Activated T-helper 2 cell treated with anti-CD3 and anti-CD28 coated beads, Interferon-gamma antibody, Interleukin-2, Interleukin-4, amounts not matched to agents 10 μg/mL and 5 μg/mL and 100 μg/mL, durations not matched to agents 14 hours and 24 hours and 36 hours (primary cell): Measurements from ENCODE around the gene PPP1R14D. TPM values are rescaled to one million over a fixed set of nuclear protein-coding genes. Genes with fewer than 3 reads are reported as not detected.

Source experiments
- DNase-seq: peaks from one replicate; pipeline ENCODE4 v3.0.0; 2021; ENCODE audit warnings: low spot score
- H3K27ac Mint-ChIP-seq: one replicate; pipeline ENCODE4 v1.8.0; 2021; ENCODE audit warnings: mixed read lengths
- H3K27me3 Mint-ChIP-seq: one replicate; pipeline ENCODE4 v1.8.0; 2021; ENCODE audit warnings: low read depth, mixed read lengths
- H3K36me3 Mint-ChIP-seq: one replicate; pipeline ENCODE4 v1.8.0; 2021; ENCODE audit warnings: low read depth, mixed read lengths
- H3K4me1 Mint-ChIP-seq: one replicate; pipeline ENCODE4 v1.8.0; 2021; ENCODE audit warnings: low read depth, mixed read lengths
- H3K4me3 Mint-ChIP-seq: one replicate; pipeline ENCODE4 v1.8.0; 2021; ENCODE audit warnings: low read depth, mild to moderate bottlenecking, moderate library complexity, mixed read lengths
- H3K9me3 Mint-ChIP-seq: one replicate; pipeline ENCODE4 v1.8.0; 2021; ENCODE audit warnings: mixed read lengths
- intact Hi-C: fragments of 100-400 bp; cut with micrococcal nuclease; formaldehyde crosslinking; loops from one replicate; pipeline ENCODE4 v1.15.1; 2023
- total RNA-seq: library from RNA; stranded (reverse); gene quantifications from 2 replicates; pipeline ENCODE4 v1.2.3, GENCODE V29; 2022

Gene PPP1R14D
- total RNA-seq, 1 donor from 2014 or later, result not detected

GRCh38 chr15:40845511-40846284, 17.2 kb upstream of the PPP1R14D start:
- peaks cover 22% of the 10 kb centered on the region for H3K27me3 Mint-ChIP-seq
- intact Hi-C loops, result no loop called here
- H3K9me3 Mint-ChIP-seq, result no peaks in the 10 kb centered on the region
- H3K36me3 Mint-ChIP-seq, result peaks cover 7% of the 10 kb centered on the region
- H3K27ac Mint-ChIP-seq, result no peak overlapping the region
- peaks cover 21% of the 10 kb centered on the region for H3K4me1 Mint-ChIP-seq
- no peak for DNase-seq
- peak overlapping the region; percentile 54 for H3K4me3 Mint-ChIP-seq

DNA sequence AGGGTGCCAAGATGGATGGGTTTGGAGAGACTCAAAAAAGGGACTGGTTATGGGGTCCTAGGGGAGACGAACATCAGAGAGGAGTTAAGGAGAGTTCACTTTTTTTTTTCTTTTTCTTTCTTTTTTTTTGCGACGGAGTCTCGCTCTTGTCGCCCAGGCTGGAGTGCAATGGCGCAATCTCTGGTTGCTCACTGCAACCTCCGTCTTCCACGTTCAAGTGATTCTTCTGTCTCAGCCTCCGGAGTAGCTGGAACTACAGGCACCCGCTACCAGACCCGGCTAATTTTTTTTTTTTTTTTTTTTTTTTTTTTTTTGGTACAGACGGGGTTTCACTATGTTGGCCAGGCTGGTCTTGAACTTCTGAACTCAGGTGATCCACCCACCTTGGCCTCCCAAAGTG, 16.5 kb upstream of the PPP1R14D start:
- Mint-ChIP-seq H3K9me3 (no peaks in the 10 kb centered on the region), H3K27ac (peak overlapping the region; percentile 24), H3K4me1 (peaks cover 21% of the 10 kb centered on the region), H3K27me3 (peaks cover 23% of the 10 kb centered on the region), H3K4me3 (peak overlapping the region; percentile 87), H3K36me3 (peaks cover 7% of the 10 kb centered on the region)
- no peak for DNase-seq
- intact Hi-C loops, result no loop called here

DNA sequence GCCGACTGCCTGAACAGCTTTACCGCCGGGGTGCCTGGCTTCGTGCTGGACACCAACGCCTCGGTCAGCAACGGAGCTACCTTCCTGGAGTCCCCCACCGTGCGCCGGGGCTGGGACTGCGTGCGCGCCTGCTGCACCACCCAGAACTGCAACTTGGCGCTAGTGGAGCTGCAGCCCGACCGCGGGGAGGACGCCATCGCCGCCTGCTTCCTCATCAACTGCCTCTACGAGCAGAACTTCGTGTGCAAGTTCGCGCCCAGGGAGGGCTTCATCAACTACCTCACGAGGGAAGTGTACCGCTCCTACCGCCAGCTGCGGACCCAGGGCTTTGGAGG, 16.2 kb upstream of the PPP1R14D start:
- intact Hi-C loops, result loop anchor here (1.0 kb wide), 1 partner anchor 37 kb away; the partner anchor contains the start of genes DNAJC17 and ZFYVE19
- Mint-ChIP-seq H3K36me3 (peaks cover 7% of the 10 kb centered on the region), H3K9me3 (no peaks in the 10 kb centered on the region), H3K4me3 (peak overlapping the region; percentile 87), H3K4me1 (peaks cover 21% of the 10 kb centered on the region), H3K27me3 (peaks cover 24% of the 10 kb centered on the region), H3K27ac (peak overlapping the region; percentile 24)
- peak; percentile 20 for DNase-seq

GRCh38 chr15:40843885-40844695, 15.6 kb upstream of the PPP1R14D start, which contains the start of gene SPINT1:
SPINT1 (plus strand) TSS chr15:40844048; CDS start chr15:40844555, 507 bp downstream.
- DNase-seq, result peak; percentile 26
- intact Hi-C loops, result loop anchor here (1.0 kb wide), 1 partner anchor 37 kb away; the partner anchor contains the start of genes DNAJC17 and ZFYVE19
- Mint-ChIP-seq H3K4me1 (peaks cover 21% of the 10 kb centered on the region), H3K4me3 (peak within 1 kb of the TSS; percentile 87), H3K9me3 (no peaks in the 10 kb centered on the region), H3K27ac (peak within 1 kb of the TSS; percentile 24), H3K27me3 (peaks cover 24% of the 10 kb centered on the region), H3K36me3 (peaks cover 7% of the 10 kb centered on the region)

DNA sequence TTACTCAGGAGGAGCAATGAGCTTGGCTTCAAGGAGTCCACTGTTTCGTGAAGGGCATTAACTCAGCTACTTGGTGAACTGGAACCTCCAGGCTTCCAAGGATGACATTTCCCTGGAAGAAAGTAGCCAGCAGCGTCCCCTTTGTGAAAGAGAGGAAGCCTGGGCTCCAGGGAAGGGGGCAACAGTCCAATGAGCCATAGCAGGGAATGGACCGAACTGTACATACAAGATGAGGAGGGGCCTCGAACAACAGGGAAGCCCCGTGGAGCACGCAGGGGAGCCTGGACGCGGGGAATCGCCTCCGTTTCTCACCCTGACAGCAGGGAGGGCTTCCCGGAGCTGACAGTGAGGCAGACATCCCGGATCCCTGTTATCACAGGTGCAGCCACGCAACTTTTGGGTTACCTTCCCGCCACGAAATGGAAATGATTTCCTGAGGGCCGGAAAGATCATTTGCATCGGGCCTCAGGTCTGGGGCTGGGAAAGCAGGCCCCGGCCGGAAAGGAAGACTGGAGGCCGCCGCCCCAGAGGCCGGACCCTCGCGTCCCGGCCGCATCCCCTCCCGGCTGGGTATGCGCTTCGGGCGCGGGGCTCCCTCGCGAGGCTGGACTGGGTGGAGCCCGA, 14.9 kb upstream of the PPP1R14D start:
- Mint-ChIP-seq H3K9me3 (no peaks in the 10 kb centered on the region), H3K36me3 (peaks cover 7% of the 10 kb centered on the region), H3K4me1 (peaks cover 21% of the 10 kb centered on the region), H3K27ac (no peak overlapping the region), H3K27me3 (peaks cover 24% of the 10 kb centered on the region), H3K4me3 (peak overlapping the region; percentile 74)
- intact Hi-C loops, result no loop called here
- DNase-seq, result no peak

DNA sequence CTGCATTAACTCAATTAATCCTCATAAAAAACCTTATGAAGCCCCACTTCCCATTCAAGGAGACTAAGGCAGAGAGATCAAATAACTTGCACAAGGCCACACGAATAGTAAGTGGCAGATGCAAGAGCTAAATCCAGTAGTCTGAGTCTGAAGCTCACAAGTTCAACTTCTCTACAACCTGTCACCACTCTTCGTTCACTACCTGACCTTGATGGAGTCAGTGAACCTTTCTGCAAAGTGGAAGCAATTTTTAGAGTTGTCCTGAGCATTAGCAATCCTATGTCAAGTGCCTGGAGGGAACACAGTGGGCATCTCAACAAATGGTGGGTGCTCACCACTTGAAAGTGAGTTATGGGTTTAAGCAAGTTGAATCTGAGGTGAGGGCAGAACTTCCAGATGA, 13.2 kb upstream of the PPP1R14D start:
- intact Hi-C loops, result no loop called here
- H3K27ac Mint-ChIP-seq, result no peak overlapping the region
- no peak for DNase-seq
- no peak overlapping the region for H3K4me3 Mint-ChIP-seq
- H3K27me3 Mint-ChIP-seq, result peaks cover 24% of the 10 kb centered on the region
- H3K4me1 Mint-ChIP-seq, result peaks cover 12% of the 10 kb centered on the region
- peaks cover 7% of the 10 kb centered on the region for H3K36me3 Mint-ChIP-seq
- H3K9me3 Mint-ChIP-seq, result no peaks in the 10 kb centered on the region

DNA sequence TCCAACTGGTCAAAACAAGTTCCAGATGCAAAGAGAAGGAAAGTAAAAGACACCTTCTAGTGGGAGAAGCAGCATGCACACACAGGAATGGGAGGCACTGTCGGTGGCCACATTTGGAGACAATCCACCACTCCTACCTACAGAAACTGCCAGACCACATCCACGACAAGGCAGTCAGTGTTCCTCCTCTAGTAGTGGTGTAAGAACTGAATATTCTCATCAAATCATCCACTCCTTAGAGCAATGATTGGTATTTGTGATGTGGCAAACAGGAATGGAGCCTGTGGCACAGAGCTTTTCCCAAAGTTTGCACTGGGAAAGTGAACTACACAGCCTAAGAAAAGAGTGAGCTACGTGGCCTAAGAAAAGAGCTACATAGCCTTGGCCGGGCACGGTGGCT, 10.2 kb upstream of the PPP1R14D start:
- peaks cover 21% of the 10 kb centered on the region for H3K27me3 Mint-ChIP-seq
- no peak for DNase-seq
- H3K9me3 Mint-ChIP-seq, result no peaks in the 10 kb centered on the region
- intact Hi-C loops, result no loop called here
- peaks cover 3% of the 10 kb centered on the region for H3K4me1 Mint-ChIP-seq
- H3K27ac Mint-ChIP-seq, result no peak overlapping the region
- no peaks in the 10 kb centered on the region for H3K36me3 Mint-ChIP-seq
- no peak overlapping the region for H3K4me3 Mint-ChIP-seq

GRCh38 chr15:40836020-40836419, 7.5 kb upstream of the PPP1R14D start:
- Mint-ChIP-seq H3K4me3 (no peak overlapping the region), H3K27ac (no peak overlapping the region), H3K36me3 (no peaks in the 10 kb centered on the region), H3K9me3 (no peaks in the 10 kb centered on the region), H3K4me1 (no peaks in the 10 kb centered on the region), H3K27me3 (peaks cover 4% of the 10 kb centered on the region)
- DNase-seq, result no peak
- intact Hi-C loops, result no loop called here

DNA sequence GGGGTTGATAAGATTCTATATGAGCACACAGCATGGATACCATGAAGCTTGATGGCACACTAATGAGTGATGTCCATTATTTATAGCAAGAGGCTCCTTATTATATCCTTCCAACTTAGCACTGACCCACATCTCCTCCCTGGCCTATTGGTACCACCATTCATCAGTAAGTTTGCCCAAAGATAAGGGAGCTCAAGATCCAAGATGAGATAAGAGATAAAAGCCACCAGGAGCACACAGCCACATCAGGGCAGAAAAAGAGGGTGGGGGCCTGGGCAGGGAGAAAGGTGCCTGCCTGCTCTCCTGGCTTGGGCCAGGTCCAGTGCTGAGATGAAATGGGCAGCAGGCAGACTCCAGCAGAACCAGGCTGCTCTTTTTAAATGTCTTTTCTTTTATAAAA, 4.4 kb upstream of the PPP1R14D start:
- H3K27ac Mint-ChIP-seq, result no peak overlapping the region

DNA sequence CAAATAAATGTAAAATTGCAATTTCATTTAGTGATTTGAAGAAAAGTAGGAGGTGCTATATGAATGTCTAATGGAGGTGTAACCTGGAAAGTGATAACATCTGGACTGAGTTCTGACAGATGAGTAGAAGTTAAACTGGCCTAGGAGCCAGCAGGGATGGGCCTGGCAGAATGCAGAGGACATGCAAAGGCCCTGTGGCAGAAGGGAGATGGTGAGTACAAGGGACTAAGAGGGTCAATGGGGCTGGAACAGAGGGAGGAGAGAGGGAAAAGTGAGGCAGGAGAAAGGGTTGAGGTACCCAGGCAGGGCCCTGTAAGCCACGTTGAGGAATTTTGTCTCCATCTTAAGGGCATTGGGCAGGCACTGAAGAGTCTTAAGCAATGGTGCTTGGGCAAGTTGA, 3.4 kb upstream of the PPP1R14D start:
- no peaks in the 10 kb centered on the region for H3K4me1 Mint-ChIP-seq
- no peak for DNase-seq
- no peaks in the 10 kb centered on the region for H3K36me3 Mint-ChIP-seq
- H3K4me3 Mint-ChIP-seq, result no peak overlapping the region
- intact Hi-C loops, result no loop called here
- H3K27ac Mint-ChIP-seq, result no peak overlapping the region
- H3K27me3 Mint-ChIP-seq, result no peaks in the 10 kb centered on the region
- no peaks in the 10 kb centered on the region for H3K9me3 Mint-ChIP-seq

More for the DNA sequence above, 4.4 kb upstream of the PPP1R14D start:
- intact Hi-C loops, result no loop called here
- H3K36me3 Mint-ChIP-seq, result no peaks in the 10 kb centered on the region
- H3K4me1 Mint-ChIP-seq, result no peaks in the 10 kb centered on the region
- H3K4me3 Mint-ChIP-seq, result no peak overlapping the region
- no peaks in the 10 kb centered on the region for H3K9me3 Mint-ChIP-seq
- DNase-seq, result no peak
- no peaks in the 10 kb centered on the region for H3K27me3 Mint-ChIP-seq

DNA sequence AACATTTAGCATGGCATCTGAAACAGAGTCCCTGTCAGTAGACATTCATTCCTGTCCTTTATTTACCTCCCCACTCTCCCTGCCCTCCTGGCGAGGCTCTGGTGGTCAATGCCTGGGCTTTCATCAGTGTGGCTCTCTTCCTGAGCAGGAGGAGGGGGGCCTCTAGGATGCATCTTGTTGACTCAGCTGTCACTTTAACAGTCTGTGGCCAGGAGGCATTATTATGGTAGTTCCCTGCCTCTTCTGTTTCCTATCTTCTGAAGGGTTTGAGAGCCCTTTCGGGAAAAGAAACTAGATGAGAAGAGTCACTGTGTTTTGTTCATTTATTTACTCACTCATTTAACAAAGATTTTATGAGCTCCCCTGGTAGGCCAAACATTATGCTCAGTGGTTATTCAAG, 2.4 kb upstream of the PPP1R14D start:
- no peaks in the 10 kb centered on the region for H3K4me1 Mint-ChIP-seq
- H3K27ac Mint-ChIP-seq, result no peak overlapping the region
- no peak overlapping the region for H3K4me3 Mint-ChIP-seq
- intact Hi-C loops, result no loop called here
- H3K27me3 Mint-ChIP-seq, result no peaks in the 10 kb centered on the region
- H3K36me3 Mint-ChIP-seq, result no peaks in the 10 kb centered on the region
- H3K9me3 Mint-ChIP-seq, result no peaks in the 10 kb centered on the region
- no peak for DNase-seq

DNA sequence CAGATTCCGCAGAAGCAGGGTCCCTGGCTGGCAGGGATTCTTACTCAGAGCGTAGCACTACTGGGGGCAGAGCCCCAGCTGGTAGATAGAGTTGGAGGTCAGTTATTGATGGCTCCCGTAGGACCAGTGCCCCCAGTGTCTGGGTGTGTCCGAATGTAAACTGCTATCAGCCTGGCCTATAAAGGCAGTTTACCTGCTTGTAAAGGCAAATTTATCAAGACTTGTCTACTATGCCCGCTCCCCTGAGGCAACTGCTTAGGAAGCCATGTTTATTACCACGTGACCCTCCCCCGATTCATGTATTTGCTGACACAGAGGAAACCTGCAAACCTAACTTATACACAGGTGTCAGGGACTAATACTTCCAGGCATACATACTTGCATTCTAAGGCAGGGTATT, 607 bp upstream of the PPP1R14D start:
- Mint-ChIP-seq H3K36me3 (no peaks in the 10 kb centered on the region), H3K9me3 (no peaks in the 10 kb centered on the region), H3K27me3 (no peaks in the 10 kb centered on the region), H3K27ac (no peak overlapping the region), H3K4me3 (no peak overlapping the region), H3K4me1 (no peaks in the 10 kb centered on the region)
- no peak for DNase-seq
- intact Hi-C loops, result no loop called here
